Esophagus squamous epithelium (tissue), 4 donors: ENCODE data around the gene SCN2A.

Experiments
- CTCF ChIP-seq, 6 experiments: fragments of 450-650 bp in 4 of 6; fragments of 200-600 bp in 2 of 6; sonication (generic) in 2 of 6; IDR thresholded peaks; one replicate each; pipeline ENCODE4 v1.5.1; 2016 to 2019; ENCODE audit warnings: antibody characterized with exemption in 6 of 6, mild to moderate bottlenecking in 4 of 6, moderate library complexity in 4 of 6
- POLR2A ChIP-seq, 4 donors: fragments of 450-650 bp; IDR thresholded peaks; one replicate each; pipeline ENCODE4 v1.6.1; 2017; ENCODE audit warnings: antibody characterized with exemption in 4 of 4, mild to moderate bottlenecking in 4 of 4, moderate library complexity in 3 of 4

DNA sequence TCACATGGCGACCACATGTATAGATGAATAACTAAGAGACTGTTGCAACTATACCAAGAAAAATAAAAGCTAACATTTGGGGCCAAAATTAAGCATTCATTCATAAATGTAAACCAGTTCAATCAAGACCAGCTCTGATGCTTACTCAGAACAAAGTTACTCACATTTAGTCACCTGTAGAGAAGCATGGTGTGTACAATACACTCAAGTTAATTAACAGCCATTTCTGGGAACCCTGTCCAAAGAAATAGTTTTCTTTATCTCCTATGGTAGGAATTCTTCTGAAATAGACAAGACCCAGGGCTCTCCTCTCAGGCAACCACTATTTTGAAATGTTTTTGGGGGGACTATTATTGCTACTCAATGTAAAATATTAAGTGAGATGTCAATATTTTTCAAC is 37.0 kb upstream of the SCN2A start:
- TF ChIP-seq CTCF (IDR thresholded peaks at IDR 0.05), result no peak
- TF ChIP-seq POLR2A (IDR thresholded peaks at IDR 0.05), result no peak
